HG02798 (cell line): ENCODE data around the gene HTT.
"Not testable (repeated sequence)": the region's sequence is repeated elsewhere in the genome, so short reads cannot be mapped to it uniquely, and the experiment has no call there.

Experiments
- ATAC-seq: cut with Tn5 transposase; IDR thresholded peaks from one replicate; pipeline ENCODE4 v1.9.1; 2021; ENCODE audit warnings: mild to moderate bottlenecking; ENCODE audit not compliant: unreplicated experiment, poor library complexity

HTT gene

GRCh38 chr4:3115637-3116270 lies 41.3 kb downstream of the HTT start:
- no peak for ATAC-seq

DNA sequence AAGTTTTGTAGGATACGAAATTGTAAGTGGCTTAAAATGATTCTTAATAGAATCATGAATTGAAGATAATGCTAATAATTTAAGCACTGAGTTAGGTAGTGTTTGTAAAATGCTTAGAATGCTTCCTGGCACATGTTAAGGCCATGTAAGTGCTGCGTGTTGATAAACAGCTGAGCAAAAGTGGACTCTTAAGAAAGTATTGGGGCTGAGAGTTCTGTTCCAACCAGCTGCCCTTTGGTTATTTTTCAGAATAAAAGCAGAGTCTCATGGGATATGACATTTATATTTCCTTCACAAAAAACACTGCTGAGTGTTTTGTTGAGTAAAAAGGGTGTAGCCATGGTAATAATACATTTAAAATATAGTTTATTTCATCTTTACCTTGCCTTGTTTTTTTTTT lies 42.5 kb downstream of the HTT start:
- ATAC-seq, result no peak

DNA sequence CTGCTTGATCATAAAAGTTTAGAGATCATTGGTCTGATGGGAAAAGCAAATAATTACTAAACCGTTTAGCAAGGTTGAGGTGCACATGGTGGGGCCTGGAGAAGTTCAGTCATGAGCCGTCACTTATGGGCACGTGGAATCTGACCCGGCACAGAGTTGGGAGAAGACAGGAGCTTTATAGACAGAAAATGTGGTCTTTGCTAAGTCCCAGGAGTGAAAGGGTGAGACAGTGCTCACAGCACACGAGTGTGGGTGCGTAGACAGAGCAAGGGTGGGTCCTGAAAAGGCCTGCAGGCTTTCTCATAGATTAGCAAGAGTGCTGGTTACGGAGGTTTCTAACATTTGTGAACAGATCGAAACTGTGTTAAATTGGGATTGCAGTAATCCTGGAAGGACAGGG lies 43.8 kb downstream of the HTT start:
- no peak for ATAC-seq

DNA sequence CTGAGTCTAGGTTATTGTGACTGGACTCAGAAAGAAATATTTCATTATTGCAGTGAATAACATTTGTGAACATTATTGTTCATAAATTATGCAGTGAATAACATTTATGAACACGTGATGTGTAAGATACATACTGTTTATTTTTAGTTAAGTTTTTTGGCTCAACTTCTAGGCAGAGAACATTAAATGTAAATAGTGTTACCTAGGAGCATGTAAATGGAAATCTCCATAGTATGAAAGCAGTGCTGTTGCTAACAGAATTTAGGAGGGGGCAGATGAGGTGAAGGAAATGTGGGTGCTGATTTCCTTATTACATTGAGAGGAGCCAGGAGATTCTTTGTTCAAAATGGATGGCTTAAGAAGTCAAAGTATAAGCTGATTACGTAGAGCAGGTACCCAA lies 45.0 kb downstream of the HTT start:
- ATAC-seq, result no peak

DNA sequence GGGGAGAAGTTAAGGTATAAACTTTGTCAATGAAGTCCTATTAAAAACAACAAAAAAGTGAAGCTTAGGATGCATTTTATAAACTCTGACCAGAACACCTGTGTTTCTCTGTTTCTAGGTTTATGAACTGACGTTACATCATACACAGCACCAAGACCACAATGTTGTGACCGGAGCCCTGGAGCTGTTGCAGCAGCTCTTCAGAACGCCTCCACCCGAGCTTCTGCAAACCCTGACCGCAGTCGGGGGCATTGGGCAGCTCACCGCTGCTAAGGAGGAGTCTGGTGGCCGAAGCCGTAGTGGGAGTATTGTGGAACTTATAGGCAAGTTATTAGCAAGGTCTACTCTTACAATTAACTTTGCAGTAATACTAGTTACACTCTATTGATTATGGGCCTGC lies 46.6 kb downstream of the HTT start:
- ATAC-seq, result no peak

- no peak for ATAC-seq
These were observed 47.1 kb downstream of the HTT start for GRCh38 chr4:3121596-3121995.

DNA sequence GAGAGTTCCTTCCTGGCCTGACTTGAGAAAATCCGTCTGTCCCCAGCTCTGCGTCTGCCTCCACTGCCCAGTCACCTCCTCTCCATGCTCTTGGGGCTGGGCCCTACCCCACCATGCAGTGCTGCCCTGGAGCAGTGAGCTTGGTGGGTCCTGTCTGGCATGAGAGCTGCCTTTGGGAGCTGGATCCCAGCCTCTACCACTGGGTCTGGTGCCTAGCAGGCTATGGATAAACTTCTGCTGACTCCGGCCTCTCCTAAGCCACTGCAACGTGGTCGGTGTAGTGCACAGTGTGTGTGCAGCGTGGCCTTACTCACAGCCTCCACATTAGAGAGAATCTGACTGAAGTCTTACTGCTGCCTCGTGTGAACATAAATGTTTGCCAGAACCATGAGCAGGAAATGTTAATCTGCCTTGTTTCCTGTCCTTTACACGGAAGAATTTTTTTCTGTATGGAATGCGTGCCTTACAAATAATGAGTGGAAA lies 47.6 kb downstream of the HTT start:
- ATAC-seq, result no peak

- no peak for ATAC-seq
These were observed 48.7 kb downstream of the HTT start for GRCh38 chr4:3123181-3123671.

- no peak for ATAC-seq
These were observed 49.7 kb downstream of the HTT start for GRCh38 chr4:3124070-3124767.

- no peak for ATAC-seq
These were observed 52.6 kb downstream of the HTT start for GRCh38 chr4:3127112-3127511.

DNA sequence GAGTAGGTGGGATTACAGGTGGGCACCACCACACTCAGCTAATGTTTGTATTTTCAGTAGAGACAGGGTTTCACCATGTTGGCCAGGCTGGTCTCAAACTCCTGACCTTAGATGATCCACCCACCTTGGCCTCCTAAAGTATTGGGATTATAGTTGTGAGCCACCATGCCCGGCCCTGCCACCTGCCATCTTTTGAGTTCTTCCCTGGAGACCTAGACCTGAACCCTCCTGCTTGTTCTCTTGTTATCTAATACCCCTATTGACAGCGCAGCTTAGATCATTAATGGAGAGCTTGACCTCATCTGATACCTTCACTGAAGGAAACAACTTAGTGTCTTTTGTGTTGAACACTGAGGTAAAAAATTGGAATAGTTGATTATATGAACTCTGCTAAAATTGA lies 53.6 kb downstream of the HTT start:
- no peak for ATAC-seq

GRCh38 chr4:3128976-3129375 lies 54.5 kb downstream of the HTT start:
- no peak for ATAC-seq

GRCh38 chr4:3130201-3130600 lies 55.7 kb downstream of the HTT start:
- ATAC-seq, result no peak

GRCh38 chr4:3130826-3131225 lies 56.3 kb downstream of the HTT start:
- no peak for ATAC-seq

DNA sequence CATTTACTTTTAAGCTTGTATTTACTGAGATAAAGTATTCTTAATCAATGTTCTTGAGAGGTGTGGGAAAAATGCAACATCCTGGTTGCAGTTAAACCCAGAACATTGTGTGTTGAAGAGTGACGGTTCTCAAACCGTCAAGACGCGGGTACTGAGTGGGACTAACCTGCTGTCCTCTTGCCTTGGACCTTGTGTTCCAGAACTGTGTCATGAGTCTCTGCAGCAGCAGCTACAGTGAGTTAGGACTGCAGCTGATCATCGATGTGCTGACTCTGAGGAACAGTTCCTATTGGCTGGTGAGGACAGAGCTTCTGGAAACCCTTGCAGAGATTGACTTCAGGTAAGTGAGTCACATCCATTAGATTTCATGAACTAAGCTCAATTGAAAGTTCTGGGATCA lies 59.7 kb downstream of the HTT start:
- ATAC-seq, result no peak

DNA sequence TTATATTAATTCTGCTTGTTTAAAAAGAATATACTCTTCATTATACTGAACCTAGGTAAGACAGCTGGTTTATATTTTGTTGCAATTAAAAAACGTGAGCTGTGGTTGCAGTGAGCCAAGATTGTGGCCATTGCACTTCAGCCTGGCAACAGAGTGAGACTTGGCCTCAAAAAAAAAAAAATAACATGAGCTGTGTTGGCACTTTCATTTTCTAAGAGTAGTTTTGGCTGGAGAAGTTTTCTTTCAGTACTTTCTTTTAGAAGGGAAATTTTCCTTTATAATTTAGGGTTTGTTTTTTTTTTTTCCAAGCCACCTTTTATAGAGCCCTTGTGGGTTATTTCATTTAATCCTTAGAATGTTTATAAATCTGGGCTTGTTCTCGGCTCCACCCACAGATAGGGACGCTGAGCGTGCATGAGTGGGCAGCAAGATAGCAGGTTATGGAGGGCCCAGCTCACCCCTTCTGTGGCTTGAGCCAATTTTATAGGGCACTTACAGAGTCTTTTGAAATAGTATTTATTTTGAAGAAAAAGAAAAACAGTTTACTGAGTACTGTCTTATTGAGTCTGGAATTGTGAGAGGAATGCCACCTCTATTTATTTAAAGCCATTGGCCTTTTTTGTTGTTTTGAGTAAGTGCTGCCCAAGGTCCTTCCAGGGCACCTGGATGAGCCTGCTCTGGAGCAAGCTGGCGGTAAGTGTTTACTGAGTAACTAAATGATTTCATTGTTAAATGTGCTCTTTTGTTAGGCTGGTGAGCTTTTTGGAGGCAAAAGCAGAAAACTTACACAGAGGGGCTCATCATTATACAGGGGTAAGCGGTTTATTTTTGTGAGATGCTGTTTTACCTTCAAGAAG lies 60.9 kb downstream of the HTT start:
- no peak for ATAC-seq

- no peak for ATAC-seq
These were observed 62.0 kb downstream of the HTT start for GRCh38 chr4:3136454-3136853.

DNA sequence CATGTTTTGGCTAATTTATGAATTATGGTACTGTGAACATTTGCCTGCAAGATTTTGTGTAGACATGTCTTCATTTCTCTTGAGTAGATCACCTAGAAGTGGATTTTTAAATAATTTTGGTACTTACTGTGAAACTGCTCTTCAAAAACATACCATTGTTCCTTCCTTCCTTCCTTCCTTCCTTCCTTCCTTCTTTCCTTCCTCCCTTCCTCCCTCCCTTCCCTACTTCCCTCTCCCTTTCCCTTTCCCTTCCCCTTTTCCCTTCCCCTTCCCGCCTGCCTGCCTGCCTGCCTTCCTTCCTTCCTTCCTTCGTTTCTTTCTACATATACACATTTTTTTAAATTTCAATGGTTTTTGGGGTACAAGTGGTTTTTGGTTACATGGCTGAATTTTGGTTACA lies 63.4 kb downstream of the HTT start:
- ATAC-seq, result no peak

GRCh38 chr4:3145234-3145924 lies 70.9 kb downstream of the HTT start:
- no peak for ATAC-seq

DNA sequence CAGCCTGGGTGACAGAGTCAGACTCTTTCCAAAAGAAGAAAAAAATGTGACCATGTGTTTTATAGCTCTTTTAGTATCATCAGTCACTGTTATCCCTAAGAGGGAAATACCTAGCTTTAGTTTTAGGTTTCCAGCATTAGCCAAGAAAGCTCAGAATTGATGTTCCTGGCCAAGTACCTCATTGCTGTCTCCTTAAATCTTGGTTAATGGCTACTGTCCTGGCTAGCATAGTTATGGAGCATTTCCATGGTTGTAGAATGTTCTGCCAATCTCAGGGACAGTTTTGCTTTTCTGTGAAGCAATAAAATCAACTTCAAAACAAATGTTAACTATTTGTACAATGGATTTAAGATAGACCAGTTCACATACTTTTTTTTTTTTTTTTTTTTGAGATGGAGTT lies 74.4 kb downstream of the HTT start:
- ATAC-seq, result no peak

- not testable (repeated sequence) for ATAC-seq
These were observed 76.8 kb downstream of the HTT start for GRCh38 chr4:3151238-3151637.
